ENCODE measurements around the gene ARFGAP3.

ARFGAP3 gene

GRCh38 chr22:42799461-42800405 is 57.3 kb downstream of the ARFGAP3 start:
- H3K27ac ChIP-seq: peak overlapping the region; percentile 29; the same call in 1 of the 2 replicates
- TF ChIP-seq ZFX (IDR thresholded peaks at IDR 0.05): no peak
- TF ChIP-seq, protein P1, sequence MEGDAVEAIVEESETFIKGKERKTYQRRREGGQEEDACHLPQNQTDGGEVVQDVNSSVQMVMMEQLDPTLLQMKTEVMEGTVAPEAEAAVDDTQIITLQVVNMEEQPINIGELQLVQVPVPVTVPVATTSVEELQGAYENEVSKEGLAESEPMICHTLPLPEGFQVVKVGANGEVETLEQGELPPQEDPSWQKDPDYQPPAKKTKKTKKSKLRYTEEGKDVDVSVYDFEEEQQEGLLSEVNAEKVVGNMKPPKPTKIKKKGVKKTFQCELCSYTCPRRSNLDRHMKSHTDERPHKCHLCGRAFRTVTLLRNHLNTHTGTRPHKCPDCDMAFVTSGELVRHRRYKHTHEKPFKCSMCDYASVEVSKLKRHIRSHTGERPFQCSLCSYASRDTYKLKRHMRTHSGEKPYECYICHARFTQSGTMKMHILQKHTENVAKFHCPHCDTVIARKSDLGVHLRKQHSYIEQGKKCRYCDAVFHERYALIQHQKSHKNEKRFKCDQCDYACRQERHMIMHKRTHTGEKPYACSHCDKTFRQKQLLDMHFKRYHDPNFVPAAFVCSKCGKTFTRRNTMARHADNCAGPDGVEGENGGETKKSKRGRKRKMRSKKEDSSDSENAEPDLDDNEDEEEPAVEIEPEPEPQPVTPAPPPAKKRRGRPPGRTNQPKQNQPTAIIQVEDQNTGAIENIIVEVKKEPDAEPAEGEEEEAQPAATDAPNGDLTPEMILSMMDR (conservative IDR thresholded peaks at IDR 0.05): no peak

GRCh38 chr22:42799061-42799460 is 58.0 kb downstream of the ARFGAP3 start:
- H3K27ac ChIP-seq: no peak overlapping the region

GRCh38 chr22:42797011-42797410 is 60.1 kb downstream of the ARFGAP3 start:
- no peak overlapping the region for H3K27ac ChIP-seq

More at GRCh38 chr22:42799061-42799460, 58.0 kb downstream of the ARFGAP3 start:
- TF ChIP-seq, protein P1 (conservative IDR thresholded peaks at IDR 0.05): no peak
- TF ChIP-seq ZFX (IDR thresholded peaks at IDR 0.05): no peak

DNA sequence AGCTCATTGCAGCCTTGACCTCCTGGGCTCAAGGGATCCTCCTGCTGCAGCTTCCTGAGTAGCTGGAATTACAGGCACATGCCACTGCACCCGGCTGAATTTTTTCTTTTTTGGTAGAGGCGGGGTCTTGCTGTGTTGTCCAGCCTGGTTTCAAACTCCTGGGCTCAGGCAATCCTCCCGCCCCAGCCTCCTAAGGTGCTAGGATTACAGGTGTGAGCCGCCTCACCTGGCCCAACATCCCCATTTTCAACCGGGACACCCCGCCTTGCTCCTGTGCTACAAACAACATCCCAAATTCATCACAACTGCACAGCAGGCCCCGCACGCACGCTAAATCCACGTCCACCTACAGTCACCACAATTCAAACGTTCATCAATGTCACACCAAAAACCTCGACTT is 61.0 kb downstream of the ARFGAP3 start:
- H3K27ac ChIP-seq: no peak overlapping the region
- TF ChIP-seq, protein P1 (conservative IDR thresholded peaks at IDR 0.05): no peak

More at GRCh38 chr22:42797011-42797410, 60.1 kb downstream of the ARFGAP3 start:
- no peak for TF ChIP-seq ZFX (IDR thresholded peaks at IDR 0.05)
- TF ChIP-seq, protein P1 (conservative IDR thresholded peaks at IDR 0.05): no peak

- no peak for TF ChIP-seq ZFX (IDR thresholded peaks at IDR 0.05)
- TF ChIP-seq, protein P1 (conservative IDR thresholded peaks at IDR 0.05): no peak
These were observed 62.2 kb downstream of the ARFGAP3 start for GRCh38 chr22:42794551-42795510.

DNA sequence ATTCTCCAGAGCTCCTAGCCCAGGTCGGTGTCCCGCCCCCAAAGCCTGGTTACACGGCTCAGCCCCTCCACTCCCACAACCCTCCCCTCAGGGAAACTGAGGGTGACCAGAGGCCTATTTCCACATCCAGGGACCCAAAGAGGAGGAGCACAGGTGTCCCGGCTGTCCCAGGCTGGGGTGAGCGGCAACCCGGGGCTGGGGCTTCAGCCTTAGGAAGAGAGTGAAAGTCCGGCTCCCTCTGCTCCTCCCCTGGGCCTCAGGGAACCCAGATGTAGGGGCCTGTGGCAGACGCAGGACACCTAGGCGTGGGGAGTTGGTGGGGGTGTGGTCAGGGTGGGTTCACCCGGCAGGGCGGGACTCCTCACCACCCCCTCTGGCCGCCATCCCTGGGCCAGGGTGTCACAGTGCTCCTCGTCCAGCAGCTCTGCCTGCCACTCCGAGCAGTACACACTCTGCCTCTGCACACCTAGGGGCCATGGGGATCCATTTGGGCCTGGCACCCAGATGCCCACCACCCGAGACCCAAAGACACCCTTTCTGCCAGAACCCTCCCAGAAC is 63.1 kb downstream of the ARFGAP3 start:
- H3K27ac ChIP-seq: no peak overlapping the region
- no peak for TF ChIP-seq ZFX (IDR thresholded peaks at IDR 0.05)
- TF ChIP-seq, protein P1 (conservative IDR thresholded peaks at IDR 0.05): no peak

More at GRCh38 chr22:42794551-42795510, 62.2 kb downstream of the ARFGAP3 start:
- no peak overlapping the region for H3K27ac ChIP-seq
